Activated CD8-positive, alpha-beta T cell treated with anti-CD3 and anti-CD28 coated beads, Interleukin-2, amount 10 ng/mL, durations not matched to agents 7 days and 5 days (primary cell): ENCODE data around the gene MACO1. TPM values are rescaled to one million over a fixed set of nuclear protein-coding genes. Genes with fewer than 3 reads are reported as not detected.

Experiments
- ATAC-seq: fragments of 150-1000 bp; cut with Tn5 transposase; one replicate; pipeline ENCODE4 v1.10.0; 2021; ENCODE audit warnings: moderate library complexity
- CTCF ChIA-PET: fragments of 350-600 bp; sonication (Branson Sonifier 250); formaldehyde crosslinking; loops from one replicate; lab custom pipeline; 2021; ENCODE audit warnings: antibody characterized with exemption; lab: Charles Lee
- POLR2A ChIA-PET: fragments of 350-600 bp; sonication (Branson Sonifier 250); formaldehyde crosslinking; loops from one replicate; lab custom pipeline; 2021; ENCODE audit warnings: antibody characterized with exemption; lab: Charles Lee
- DNase-seq: peaks from one replicate; pipeline ENCODE4 v3.0.0-alpha.2; 2020
- H3K27ac Mint-ChIP-seq: one replicate; pipeline ENCODE4 v1.8.0; 2021; ENCODE audit warnings: mild to moderate bottlenecking, mixed read lengths
- H3K27me3 Mint-ChIP-seq: one replicate; pipeline ENCODE4 v1.8.0; 2021; ENCODE audit warnings: low read depth, mixed read lengths
- H3K36me3 Mint-ChIP-seq: one replicate; pipeline ENCODE4 v1.8.0; 2021; ENCODE audit warnings: low read depth, mixed read lengths
- H3K4me1 Mint-ChIP-seq: one replicate; pipeline ENCODE4 v1.8.0; 2021; ENCODE audit warnings: low read depth, mixed read lengths
- H3K4me3 Mint-ChIP-seq: one replicate; pipeline ENCODE4 v1.8.0; 2021; ENCODE audit warnings: mild to moderate bottlenecking, mixed read lengths
- H3K9me3 Mint-ChIP-seq: one replicate; pipeline ENCODE4 v1.8.0; 2022; ENCODE audit warnings: mixed read lengths; ENCODE audit not compliant: insufficient read depth
- total RNA-seq, 2 experiments: library from RNA; stranded (reverse); gene quantifications; one replicate each; pipeline ENCODE4 v1.2.3, GENCODE V29; 2021

MACO1 gene
- total RNA-seq, 2 experiments from 2014 or later, result 16.4 to 17.2 TPM

DNA sequence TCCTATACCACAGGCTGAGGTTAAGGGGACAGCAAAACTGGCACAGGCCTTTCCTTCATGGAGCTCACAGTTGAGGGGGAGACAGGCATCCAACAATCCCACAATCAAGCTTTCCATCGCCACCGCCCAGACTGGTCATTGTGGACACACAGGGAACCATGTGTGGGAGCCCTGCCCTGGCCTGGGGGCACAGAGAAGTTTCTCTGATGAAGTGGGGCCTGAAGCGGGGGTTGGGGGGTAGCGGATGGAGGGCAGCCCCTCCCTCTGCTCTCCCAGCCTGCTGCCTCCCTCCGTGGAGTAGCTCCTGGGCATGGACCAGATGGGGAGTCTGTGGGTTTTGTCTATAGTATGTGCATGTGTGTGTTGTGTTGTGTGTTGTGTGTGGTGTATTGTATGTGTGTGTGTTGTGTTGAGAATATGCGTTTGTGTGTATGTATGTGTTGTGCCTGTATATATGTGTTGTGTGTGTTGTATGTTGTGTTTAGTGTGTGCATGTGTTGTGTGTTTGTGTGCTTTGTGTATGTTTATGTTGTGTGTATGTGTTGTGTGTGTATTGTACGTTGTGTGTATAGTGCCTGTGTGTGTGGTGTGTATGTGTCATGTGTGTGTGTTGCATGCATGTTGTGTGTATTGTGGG is 98.3 kb downstream of the MACO1 start:
- CTCF ChIA-PET, result no interaction called here

DNA sequence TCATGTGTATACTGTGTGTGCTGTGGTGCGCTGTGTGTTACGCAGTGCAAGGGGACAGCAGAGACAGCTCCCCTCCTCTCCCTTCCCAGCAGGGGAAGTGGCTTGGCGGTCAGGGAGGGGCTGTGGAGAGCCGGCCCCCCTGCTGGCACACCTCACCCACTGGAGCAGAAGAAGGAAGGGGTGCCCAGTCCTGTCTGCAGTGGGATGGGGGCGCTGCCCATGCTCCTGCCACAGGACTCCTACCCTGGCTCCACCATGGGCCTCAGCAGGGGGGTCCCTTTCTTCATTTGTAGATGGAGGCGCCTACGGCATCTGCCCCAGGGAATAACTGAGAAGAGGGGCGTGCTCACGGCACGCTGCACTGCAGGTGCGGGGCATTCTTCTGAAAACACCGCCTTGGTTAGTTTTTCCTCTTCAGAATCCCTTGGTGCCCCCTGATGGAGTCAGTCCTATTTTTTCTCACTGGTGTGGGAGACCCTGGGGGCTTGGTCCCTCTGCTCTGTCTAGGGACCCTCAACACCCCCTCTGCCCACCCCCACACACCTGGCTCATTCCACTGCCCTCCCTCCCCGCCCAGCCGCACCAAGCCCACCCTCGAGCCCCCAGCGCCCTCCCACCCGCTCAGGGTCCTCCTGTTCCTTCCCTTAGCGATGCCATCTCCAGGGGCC is 99.0 kb downstream of the MACO1 start:
- Mint-ChIP-seq H3K9me3 (peaks cover 6% of the 10 kb centered on the region), H3K27ac (no peak overlapping the region), H3K36me3 (no peaks in the 10 kb centered on the region), H3K27me3 (no peaks in the 10 kb centered on the region), H3K4me3 (no peak overlapping the region), H3K4me1 (peaks cover 3% of the 10 kb centered on the region)
- DNase-seq (no peak), ATAC-seq (no peak)
- ChIA-PET POLR2A (no interaction called here), CTCF (no interaction called here)

More for the DNA sequence above, 98.3 kb downstream of the MACO1 start:
- Mint-ChIP-seq H3K9me3 (peaks cover 6% of the 10 kb centered on the region), H3K4me1 (peaks cover 3% of the 10 kb centered on the region), H3K27ac (no peak overlapping the region), H3K36me3 (no peaks in the 10 kb centered on the region), H3K4me3 (no peak overlapping the region), H3K27me3 (no peaks in the 10 kb centered on the region)
- POLR2A ChIA-PET, result no interaction called here
- ATAC-seq, result no peak
- DNase-seq, result no peak

DNA sequence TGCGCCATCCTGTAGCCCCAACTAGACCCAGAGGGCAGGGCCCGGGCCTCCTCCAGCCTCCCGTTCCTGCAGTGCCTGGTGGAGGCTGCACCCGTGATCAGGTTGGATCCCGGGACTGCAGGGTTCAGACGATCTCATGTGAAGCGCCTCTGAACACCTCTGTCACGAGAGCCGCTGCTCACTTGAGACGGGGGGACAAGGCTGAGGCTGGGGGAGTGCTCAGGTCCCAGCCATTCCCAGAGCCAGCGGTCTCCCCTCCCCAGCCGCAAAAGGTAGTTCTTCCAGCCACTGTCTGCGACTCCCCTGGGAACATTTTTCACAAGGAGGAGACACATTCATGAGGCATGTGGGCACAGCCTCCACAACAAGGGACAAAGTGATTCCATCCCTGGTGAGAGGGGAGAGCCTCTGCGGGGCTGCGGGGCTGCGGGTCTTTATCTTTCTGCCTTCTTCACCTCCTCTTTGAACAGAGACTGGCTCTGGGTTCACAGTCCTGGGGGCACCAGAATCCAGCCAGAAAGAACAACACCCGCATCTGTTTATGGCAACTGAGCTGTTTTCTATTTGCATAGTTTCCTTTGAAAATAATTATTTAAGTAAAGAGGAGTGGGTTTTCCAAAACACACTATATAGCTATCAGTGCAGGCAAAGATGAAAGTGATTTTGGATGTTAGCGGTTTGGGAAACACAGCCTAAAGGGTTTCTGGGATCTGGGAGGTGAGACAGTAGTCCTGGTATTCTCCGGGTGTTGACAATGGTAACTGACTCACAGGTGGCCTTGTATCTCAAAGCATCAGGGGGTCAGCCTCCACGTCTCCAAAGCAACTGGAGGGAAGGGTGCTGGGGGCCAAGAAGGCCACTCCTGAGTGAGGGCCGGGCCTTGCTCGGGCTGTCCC is 99.7 kb downstream of the MACO1 start:
- no peak for DNase-seq
- Mint-ChIP-seq H3K27me3 (no peaks in the 10 kb centered on the region), H3K9me3 (peaks cover 2% of the 10 kb centered on the region), H3K36me3 (no peaks in the 10 kb centered on the region), H3K4me3 (no peak overlapping the region), H3K4me1 (peaks cover 2% of the 10 kb centered on the region), H3K27ac (no peak overlapping the region)
- ChIA-PET CTCF (no interaction called here), POLR2A (no interaction called here)
- no peak for ATAC-seq

DNA sequence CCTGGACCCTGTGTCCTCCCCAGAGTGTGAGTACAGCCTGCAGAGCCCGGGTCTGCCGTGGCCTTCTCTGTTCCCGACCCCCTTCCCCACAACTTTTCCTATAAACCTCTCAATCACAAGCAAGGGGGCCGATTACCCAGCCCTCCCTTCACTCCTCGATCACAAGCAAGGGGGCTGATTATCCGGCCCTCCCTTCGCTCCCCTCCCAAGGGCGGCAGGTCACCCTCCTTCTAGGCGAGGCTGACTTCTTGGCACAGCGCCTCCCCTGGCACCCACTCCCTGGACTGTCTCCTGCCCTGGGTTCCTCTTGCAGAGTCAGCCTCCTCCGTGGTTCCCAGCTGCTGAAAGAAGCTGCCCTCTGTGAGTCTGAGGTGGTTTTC is 100.4 kb downstream of the MACO1 start:
- Mint-ChIP-seq H3K27me3 (peaks cover 5% of the 10 kb centered on the region), H3K36me3 (no peaks in the 10 kb centered on the region), H3K4me1 (no peaks in the 10 kb centered on the region), H3K27ac (no peak overlapping the region), H3K9me3 (no peaks in the 10 kb centered on the region), H3K4me3 (no peak overlapping the region)
- ATAC-seq (no peak), DNase-seq (no peak)
- POLR2A ChIA-PET, result no interaction called here
- CTCF ChIA-PET, result no interaction called here

DNA sequence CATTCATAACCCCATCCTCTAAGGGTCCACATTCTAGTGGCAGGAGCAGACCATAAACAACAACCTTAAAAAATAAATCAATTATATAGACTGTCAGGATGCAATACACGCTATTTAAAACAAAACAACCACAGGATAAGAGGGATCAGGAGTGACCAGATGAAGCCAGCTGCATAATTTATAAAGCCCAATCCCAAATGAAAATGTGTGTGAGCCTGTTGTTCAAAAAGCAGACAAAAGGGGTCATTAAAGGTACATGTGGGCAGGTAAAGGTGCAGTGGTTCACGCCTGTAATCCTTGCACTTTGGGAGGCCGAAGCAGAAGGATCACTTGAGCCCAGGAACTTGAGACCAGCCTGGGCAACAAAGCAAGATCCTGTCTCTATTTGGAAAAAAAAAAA is 102.3 kb downstream of the MACO1 start:
- POLR2A ChIA-PET, result no interaction called here
- peaks cover 10% of the 10 kb centered on the region for H3K27me3 Mint-ChIP-seq
- no peak overlapping the region for H3K27ac Mint-ChIP-seq
- CTCF ChIA-PET, result interaction anchor here (0.7 kb wide), 2 partner anchors 12 to 268 kb away, joined by 3 read pairs; partner anchors contain the start of gene SELENON
- H3K9me3 Mint-ChIP-seq, result no peaks in the 10 kb centered on the region
- H3K4me3 Mint-ChIP-seq, result no peak overlapping the region
- no peak for ATAC-seq
- no peaks in the 10 kb centered on the region for H3K4me1 Mint-ChIP-seq
- DNase-seq, result no peak
- H3K36me3 Mint-ChIP-seq, result no peaks in the 10 kb centered on the region

DNA sequence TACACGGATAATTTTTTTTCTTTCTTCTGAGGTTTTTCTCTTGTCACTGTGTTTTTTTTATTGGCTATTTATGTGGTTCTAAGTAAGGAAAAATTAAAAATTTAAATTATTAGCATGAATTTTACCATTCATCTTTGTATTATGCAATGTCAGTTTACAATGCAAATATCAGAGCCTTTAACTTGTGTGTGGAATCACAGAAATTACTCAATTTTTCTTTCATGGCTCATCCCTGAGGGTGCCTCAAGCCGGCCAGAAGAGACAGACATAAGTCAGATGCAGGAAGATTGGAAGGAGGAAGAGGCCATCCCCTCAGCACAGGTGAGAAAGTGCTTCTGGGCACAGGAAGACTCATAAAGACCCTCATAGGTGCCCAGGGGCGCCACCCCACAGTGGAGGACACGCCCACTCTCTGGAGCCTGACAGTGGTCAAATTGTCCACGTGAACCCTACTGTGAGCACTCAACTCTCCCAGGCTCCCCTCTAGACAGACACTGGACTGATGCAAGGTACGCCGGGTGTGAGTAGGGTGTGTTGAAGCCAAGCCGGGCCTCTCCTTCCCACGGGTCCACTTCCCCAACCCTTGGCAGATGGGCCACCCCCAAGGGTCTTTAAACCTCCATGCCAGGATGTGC is 103.2 kb downstream of the MACO1 start:
- Mint-ChIP-seq H3K27me3 (peaks cover 13% of the 10 kb centered on the region), H3K4me3 (no peak overlapping the region), H3K27ac (no peak overlapping the region), H3K36me3 (no peaks in the 10 kb centered on the region), H3K4me1 (no peaks in the 10 kb centered on the region), H3K9me3 (no peaks in the 10 kb centered on the region)
- CTCF ChIA-PET, result no interaction called here
- no peak for ATAC-seq
- POLR2A ChIA-PET, result no interaction called here
- no peak for DNase-seq

DNA sequence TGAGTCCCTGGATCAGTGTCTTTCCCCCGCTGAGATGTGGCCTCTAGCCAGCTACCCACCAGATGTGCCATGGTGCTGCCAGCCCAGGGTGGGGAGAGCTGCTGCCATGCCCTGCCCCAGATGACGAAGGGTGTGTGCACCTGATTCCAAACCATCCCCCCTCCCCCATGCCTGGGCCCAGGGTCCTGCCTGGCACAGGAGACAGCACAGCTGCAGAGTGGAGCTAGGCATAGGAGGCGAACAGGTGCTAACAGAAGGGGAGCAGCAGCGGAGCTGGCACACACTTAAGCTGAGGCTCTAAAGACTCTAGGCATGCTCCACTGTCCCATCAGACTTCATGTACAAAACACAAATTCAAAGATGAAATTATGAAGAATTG is 103.7 kb downstream of the MACO1 start:
- POLR2A ChIA-PET, result interaction anchor here (0.5 kb wide), 1 partner anchor 193 kb away, joined by 3 read pairs; no protein-coding TSS in a partner anchor
- Mint-ChIP-seq H3K9me3 (no peaks in the 10 kb centered on the region), H3K27ac (no peak overlapping the region), H3K27me3 (peaks cover 13% of the 10 kb centered on the region), H3K36me3 (no peaks in the 10 kb centered on the region), H3K4me3 (no peak overlapping the region), H3K4me1 (no peaks in the 10 kb centered on the region)
- ATAC-seq (no peak), DNase-seq (no peak)
- CTCF ChIA-PET, result no interaction called here

DNA sequence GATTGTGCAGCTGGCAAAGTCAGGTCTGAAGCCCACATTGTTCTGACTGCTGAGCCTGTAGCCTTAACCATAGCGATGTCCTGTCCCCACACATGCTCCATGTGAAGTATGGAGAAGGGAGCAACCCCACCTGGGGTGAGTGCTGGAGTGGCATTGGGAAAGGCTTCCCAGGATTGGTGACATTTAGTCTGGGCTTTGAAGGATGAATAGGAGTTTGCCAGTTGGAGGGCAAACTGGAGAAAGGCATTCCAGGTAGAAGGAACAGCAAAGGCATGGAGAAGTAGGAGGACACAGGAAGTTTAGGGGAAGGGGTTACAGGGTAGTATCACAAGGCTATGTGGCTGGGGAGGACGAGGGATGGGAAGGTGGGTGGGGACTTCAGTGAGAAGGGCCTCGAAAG is 105.4 kb downstream of the MACO1 start:
- DNase-seq, result no peak
- no peak overlapping the region for H3K4me3 Mint-ChIP-seq
- H3K27ac Mint-ChIP-seq, result no peak overlapping the region
- H3K4me1 Mint-ChIP-seq, result no peaks in the 10 kb centered on the region
- no peaks in the 10 kb centered on the region for H3K36me3 Mint-ChIP-seq
- CTCF ChIA-PET, result no interaction called here
- H3K27me3 Mint-ChIP-seq, result peaks cover 13% of the 10 kb centered on the region
- no peak for ATAC-seq
- POLR2A ChIA-PET, result no interaction called here
- no peaks in the 10 kb centered on the region for H3K9me3 Mint-ChIP-seq

DNA sequence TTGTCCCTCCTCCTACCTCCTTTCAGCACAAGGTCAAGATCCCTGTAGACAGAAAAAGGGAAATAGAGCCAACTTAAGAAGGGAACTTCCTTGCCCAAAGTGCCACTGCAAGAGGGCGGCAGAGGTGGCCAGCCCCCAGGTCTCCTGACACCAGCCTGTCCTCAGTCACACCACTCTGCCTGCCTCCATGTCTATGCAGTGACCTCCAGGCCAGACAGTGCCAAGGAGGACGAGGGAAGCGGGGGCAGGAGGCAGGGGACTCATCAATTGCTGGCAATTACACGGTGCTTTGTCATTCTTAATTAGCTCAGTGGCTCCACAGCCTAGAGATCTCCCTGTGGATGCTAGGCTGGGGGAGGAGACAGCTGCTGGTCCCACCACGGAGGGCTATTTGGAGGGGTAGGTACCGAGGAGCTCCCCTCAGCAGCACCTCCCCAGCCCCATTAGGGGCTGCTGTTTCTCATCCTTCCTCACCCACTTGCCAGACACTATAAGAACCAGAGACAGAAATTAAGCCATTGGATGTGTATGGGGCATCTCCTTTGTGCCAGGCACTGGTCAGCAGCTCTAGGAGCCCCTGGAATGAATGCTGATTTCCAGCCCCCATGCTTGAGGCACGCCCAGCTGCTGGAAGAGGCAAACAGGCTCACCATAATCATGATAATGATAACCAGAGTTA is 106.6 kb downstream of the MACO1 start:
- Mint-ChIP-seq H3K36me3 (no peaks in the 10 kb centered on the region), H3K4me1 (no peaks in the 10 kb centered on the region), H3K4me3 (no peak overlapping the region), H3K9me3 (no peaks in the 10 kb centered on the region), H3K27ac (no peak overlapping the region), H3K27me3 (peaks cover 13% of the 10 kb centered on the region)
- ChIA-PET CTCF (no interaction called here), POLR2A (interaction anchor here (1.2 kb wide), 1 partner anchor 61 kb away, joined by 3 read pairs; no protein-coding TSS in a partner anchor)
- DNase-seq (no peak), ATAC-seq (no peak)

DNA sequence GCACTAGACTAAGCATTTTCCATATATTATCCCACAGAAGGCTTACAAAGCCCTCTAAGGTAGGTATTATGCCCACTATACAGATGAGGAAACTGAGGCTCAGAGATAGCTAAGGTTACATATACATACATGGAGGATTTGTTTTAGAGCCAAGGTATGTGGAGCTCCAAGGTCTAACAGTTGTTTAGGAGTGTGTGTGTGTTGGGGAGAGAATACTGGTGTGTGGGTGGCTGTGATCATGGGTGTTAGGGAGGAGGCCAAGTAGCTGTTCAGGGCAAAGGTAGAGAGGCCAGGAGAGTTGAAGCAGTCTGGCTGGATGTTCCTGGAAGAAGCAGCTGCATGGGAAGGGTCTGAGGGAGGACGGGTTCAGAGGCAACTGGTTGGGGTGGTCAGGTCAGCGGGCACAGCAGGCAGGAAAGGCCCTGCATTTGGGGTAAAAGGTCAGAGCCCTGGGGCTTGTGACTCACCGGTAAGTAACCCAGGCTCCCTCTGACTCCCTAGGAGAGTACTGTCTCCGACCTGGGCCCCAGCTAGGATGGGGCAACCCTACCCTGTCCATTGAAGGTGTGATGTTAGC is 107.6 kb downstream of the MACO1 start:
- Mint-ChIP-seq H3K4me1 (peaks cover 4% of the 10 kb centered on the region), H3K27ac (no peak overlapping the region), H3K27me3 (peaks cover 13% of the 10 kb centered on the region), H3K9me3 (no peaks in the 10 kb centered on the region), H3K36me3 (no peaks in the 10 kb centered on the region), H3K4me3 (no peak overlapping the region)
- DNase-seq (no peak), ATAC-seq (no peak)
- ChIA-PET POLR2A (interaction anchor here (1.2 kb wide), 1 partner anchor 60 kb away, joined by 3 read pairs; no protein-coding TSS in a partner anchor), CTCF (interaction anchor here (1.0 kb wide), 1 partner anchor 52 kb away, joined by 3 read pairs; no protein-coding TSS in a partner anchor)
